Smooth muscle cell (in vitro differentiated cells): Measurements from ENCODE around the gene PVALEF. TPM values are rescaled to one million over a fixed set of nuclear protein-coding genes. Genes with fewer than 3 reads are reported as not detected.

Source experiments
- DNase-seq: peaks from one replicate; lab custom pipeline; 2025; ENCODE audit not compliant: unreplicated experiment; lab: John Stamatoyannopoulos, UW
- H2AFZ ChIP-seq: fragments of 200-600 bp; sonication (generic); 2 replicates; pipeline ENCODE4 v1.6.0; 2016; ENCODE audit warnings: antibody characterized with exemption, low read depth, mild to moderate bottlenecking
- H3F3A ChIP-seq: fragments of 200-600 bp; sonication (generic); 2 replicates; pipeline ENCODE4 v1.6.0; 2017; ENCODE audit warnings: antibody characterized with exemption, low read depth
- H3K27ac ChIP-seq: fragments of 200-600 bp; sonication (generic); 2 replicates; pipeline ENCODE4 v1.5.1; 2016; ENCODE audit warnings: low read depth, mild to moderate bottlenecking
- H3K27me3 ChIP-seq: fragments of 200-600 bp; sonication (generic); 2 replicates; pipeline ENCODE4 v1.6.1; 2016; ENCODE audit warnings: low read depth, mild to moderate bottlenecking
- H3K36me3 ChIP-seq: fragments of 200-600 bp; sonication (generic); 2 replicates; pipeline ENCODE4 v1.5.1; 2016; ENCODE audit warnings: low read depth
- H3K4me1 ChIP-seq: fragments of 200-600 bp; sonication (generic); 2 replicates; pipeline ENCODE4 v1.5.1; 2016; ENCODE audit warnings: low read depth
- H3K4me2 ChIP-seq: fragments of 200-600 bp; sonication (generic); 2 replicates; pipeline ENCODE4 v1.6.0; 2016; ENCODE audit warnings: mild to moderate bottlenecking
- H3K4me3 ChIP-seq: fragments of 200-600 bp; sonication (generic); 2 replicates; pipeline ENCODE4 v1.5.1; 2016; ENCODE audit warnings: mild to moderate bottlenecking
- H3K79me2 ChIP-seq: fragments of 200-600 bp; sonication (generic); 2 replicates; pipeline ENCODE4 v1.6.0; 2016; ENCODE audit warnings: low read depth, mild to moderate bottlenecking
- H3K9ac ChIP-seq: fragments of 200-600 bp; sonication (generic); 2 replicates; pipeline ENCODE4 v1.6.0; 2016; ENCODE audit warnings: low read depth
- H3K9me3 ChIP-seq: fragments of 200-600 bp; sonication (generic); replicated peaks from 2 replicates; pipeline ENCODE4 v1.5.1; 2016; ENCODE audit warnings: low read depth
- H4K20me1 ChIP-seq: fragments of 200-600 bp; sonication (generic); 2 replicates; pipeline ENCODE4 v1.6.0; 2016; ENCODE audit warnings: low read depth
- WGBS: methylation state at CpG from one replicate; pipeline ENCODE4 v1.1.7; 2016; ENCODE audit warnings: low lambda C conversion rate; 5-methylcytosine and 5-hydroxymethylcytosine counted together
- polyA plus RNA-seq: library from polyadenylated mRNA; unstranded; fragments of >200 nt; fragmentation: Nextera tagmentation; extraction: Ambion mirVana; gene quantifications from 2 replicates; pipeline ENCODE4 v1.2.1, GENCODE V29; 2016
- total RNA-seq: library from RNA; depleted of rRNA; stranded (reverse); fragments of >200 nt; gene quantifications from 2 replicates; pipeline ENCODE4 v1.2.3, GENCODE V29; 2014
- TF ChIP-seq, protein P1 (sequence below): fragments of 200-600 bp; sonication (generic); IDR thresholded peaks from 2 replicates; pipeline ENCODE4 v1.5.1; 2017; ENCODE audit warnings: borderline replicate concordance, mild to moderate bottlenecking, antibody characterized with exemption; ENCODE audit not compliant: insufficient read depth, poor library complexity, severe bottlenecking

PVALEF gene
- total and polyA plus RNA-seq, 2 experiments from 2014 or later = not detected

DNA sequence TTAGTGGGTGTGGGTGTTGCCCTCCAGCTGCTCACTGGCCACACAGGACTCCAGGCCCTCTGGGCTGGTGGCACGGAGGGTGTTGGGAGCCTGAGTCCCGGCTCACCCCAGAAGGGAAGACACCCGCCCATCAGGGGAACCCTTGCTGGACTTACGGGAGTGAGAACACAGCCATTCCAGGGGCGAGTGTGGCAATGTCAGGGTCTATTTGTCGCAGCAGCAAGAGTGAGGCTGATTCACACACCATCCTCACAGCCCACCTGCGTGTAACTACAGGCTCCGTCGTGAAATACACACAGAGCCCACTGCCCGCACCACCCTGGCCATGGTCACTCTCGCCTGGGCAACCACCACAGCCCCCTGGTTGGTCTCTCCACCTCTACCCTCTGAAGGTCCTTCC lies 18.5 kb downstream of the PVALEF start:
- Histone ChIP-seq H2AFZ (no peak overlapping the region), H3F3A (no peaks in the 10 kb centered on the region), H3K9me3 (no peaks in the 10 kb centered on the region), H3K9ac (no peak overlapping the region), H3K4me2 (no peak overlapping the region), H3K27me3 (no peaks in the 10 kb centered on the region), H3K4me1 (no peaks in the 10 kb centered on the region), H3K27ac (no peak overlapping the region), H3K79me2 (no peaks in the 10 kb centered on the region), H4K20me1 (no peaks in the 10 kb centered on the region), H3K36me3 (no peaks in the 10 kb centered on the region), H3K4me3 (no peak overlapping the region)
- TF ChIP-seq, protein P1, sequence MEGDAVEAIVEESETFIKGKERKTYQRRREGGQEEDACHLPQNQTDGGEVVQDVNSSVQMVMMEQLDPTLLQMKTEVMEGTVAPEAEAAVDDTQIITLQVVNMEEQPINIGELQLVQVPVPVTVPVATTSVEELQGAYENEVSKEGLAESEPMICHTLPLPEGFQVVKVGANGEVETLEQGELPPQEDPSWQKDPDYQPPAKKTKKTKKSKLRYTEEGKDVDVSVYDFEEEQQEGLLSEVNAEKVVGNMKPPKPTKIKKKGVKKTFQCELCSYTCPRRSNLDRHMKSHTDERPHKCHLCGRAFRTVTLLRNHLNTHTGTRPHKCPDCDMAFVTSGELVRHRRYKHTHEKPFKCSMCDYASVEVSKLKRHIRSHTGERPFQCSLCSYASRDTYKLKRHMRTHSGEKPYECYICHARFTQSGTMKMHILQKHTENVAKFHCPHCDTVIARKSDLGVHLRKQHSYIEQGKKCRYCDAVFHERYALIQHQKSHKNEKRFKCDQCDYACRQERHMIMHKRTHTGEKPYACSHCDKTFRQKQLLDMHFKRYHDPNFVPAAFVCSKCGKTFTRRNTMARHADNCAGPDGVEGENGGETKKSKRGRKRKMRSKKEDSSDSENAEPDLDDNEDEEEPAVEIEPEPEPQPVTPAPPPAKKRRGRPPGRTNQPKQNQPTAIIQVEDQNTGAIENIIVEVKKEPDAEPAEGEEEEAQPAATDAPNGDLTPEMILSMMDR = no peak
- DNase-seq = no peak
- 92% methylated on average over 11 of the region's 11 CpGs for WGBS

DNA sequence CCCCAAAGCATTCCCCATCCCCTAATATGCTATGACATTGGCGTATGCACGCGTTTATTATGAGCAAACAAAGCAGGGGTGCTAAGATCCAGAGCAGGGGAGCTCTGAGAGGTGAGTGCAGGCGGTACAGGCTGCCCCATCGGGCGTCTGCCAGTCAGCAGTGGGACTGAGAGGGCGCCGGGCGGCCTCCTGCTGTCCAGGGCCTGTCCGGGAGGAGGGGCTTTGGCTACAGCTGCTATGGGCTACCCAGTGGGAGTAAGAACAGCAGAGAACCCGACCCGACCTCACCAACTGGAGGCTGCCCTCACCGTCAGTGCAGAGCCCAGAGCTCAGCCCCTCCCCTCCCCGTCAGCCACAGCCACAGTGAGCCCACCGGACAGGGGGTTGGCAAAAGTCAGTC lies 19.2 kb downstream of the PVALEF start:
- Histone ChIP-seq H3K36me3 (no peaks in the 10 kb centered on the region), H3F3A (no peaks in the 10 kb centered on the region), H3K9ac (no peak overlapping the region), H3K4me1 (no peaks in the 10 kb centered on the region), H3K4me3 (no peak overlapping the region), H3K27me3 (no peaks in the 10 kb centered on the region), H4K20me1 (no peaks in the 10 kb centered on the region), H3K9me3 (no peaks in the 10 kb centered on the region), H3K79me2 (no peaks in the 10 kb centered on the region), H2AFZ (no peak overlapping the region), H3K4me2 (no peak overlapping the region), H3K27ac (no peak overlapping the region)
- TF ChIP-seq, protein P1 = no peak
- 66% methylated on average over 15 of the region's 15 CpGs for WGBS
- no peak for DNase-seq

DNA sequence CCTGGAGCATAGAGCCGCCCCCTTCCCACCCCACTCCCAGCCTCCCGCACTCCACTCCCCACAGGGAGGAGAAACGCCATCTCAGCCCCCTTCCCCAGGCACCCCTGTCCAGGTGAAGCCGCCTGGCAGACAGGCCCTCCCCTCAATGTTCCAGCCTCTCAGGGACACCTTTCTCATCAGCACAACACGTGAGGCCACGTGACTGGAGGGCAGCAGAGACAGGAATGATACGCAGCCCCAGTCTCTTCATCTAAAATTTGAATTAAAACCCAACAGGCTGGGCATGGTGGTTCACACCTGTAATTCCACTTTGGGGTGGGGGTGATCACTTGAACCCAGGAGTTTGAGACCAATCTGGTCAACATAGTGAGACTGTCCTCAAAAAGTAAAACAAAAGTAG lies 20.9 kb downstream of the PVALEF start:
- no peaks in the 10 kb centered on the region for H3K79me2 ChIP-seq
- H3K4me2 ChIP-seq = no peak overlapping the region
- H3K9ac ChIP-seq = no peak overlapping the region
- H3K36me3 ChIP-seq = no peaks in the 10 kb centered on the region
- DNase-seq = no peak
- H2AFZ ChIP-seq = no peak overlapping the region
- H3K27me3 ChIP-seq = no peaks in the 10 kb centered on the region
- H3K27ac ChIP-seq = no peak overlapping the region
- H3K4me1 ChIP-seq = no peaks in the 10 kb centered on the region
- no peaks in the 10 kb centered on the region for H4K20me1 ChIP-seq
- TF ChIP-seq, protein P1 = no peak
- no peaks in the 10 kb centered on the region for H3F3A ChIP-seq
- H3K4me3 ChIP-seq = no peak overlapping the region
- WGBS = 95% methylated on average over 4 of the region's 7 CpGs
- no peaks in the 10 kb centered on the region for H3K9me3 ChIP-seq

DNA sequence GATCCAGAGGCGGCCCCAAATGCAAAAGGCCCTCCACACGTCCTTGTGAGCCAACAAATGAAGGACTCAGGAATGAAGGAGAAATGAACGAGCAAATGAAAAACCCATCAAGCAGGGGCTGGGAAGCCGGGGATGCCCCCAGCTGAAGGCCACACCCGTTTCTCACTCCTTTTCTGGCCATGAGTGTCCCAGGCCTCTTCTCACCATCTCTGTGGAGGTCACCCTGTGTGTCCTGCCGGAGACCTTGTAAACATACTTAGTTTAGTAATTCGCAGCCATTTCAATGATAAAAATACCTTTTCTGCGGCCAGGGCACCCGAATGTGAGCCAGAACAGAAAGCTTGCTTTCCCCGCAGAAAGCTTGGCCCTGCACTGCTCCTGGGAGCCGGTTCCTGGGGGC lies 21.8 kb downstream of the PVALEF start:
- no peaks in the 10 kb centered on the region for H3K79me2 ChIP-seq
- H3K4me3 ChIP-seq = no peak overlapping the region
- TF ChIP-seq, protein P1 = no peak
- H3K27ac ChIP-seq = no peak overlapping the region
- no peaks in the 10 kb centered on the region for H3K36me3 ChIP-seq
- no peaks in the 10 kb centered on the region for H4K20me1 ChIP-seq
- no peaks in the 10 kb centered on the region for H3K9me3 ChIP-seq
- H2AFZ ChIP-seq = no peak overlapping the region
- no peak overlapping the region for H3K4me2 ChIP-seq
- no peaks in the 10 kb centered on the region for H3K4me1 ChIP-seq
- H3F3A ChIP-seq = no peaks in the 10 kb centered on the region
- 96% methylated on average over 11 of the region's 11 CpGs for WGBS
- H3K9ac ChIP-seq = no peak overlapping the region
- H3K27me3 ChIP-seq = no peaks in the 10 kb centered on the region
- DNase-seq = no peak
